GM19395 (cell line): Measurements from ENCODE around the gene RCAN1.
"Not testable (repeated sequence)": the region's sequence is repeated elsewhere in the genome, so short reads cannot be mapped to it uniquely, and the experiment has no call there.

Source experiments
- ATAC-seq: cut with Tn5 transposase; IDR thresholded peaks from one replicate; pipeline ENCODE4 v1.9.1; 2021; ENCODE audit warnings: mild to moderate bottlenecking, moderate library complexity; ENCODE audit not compliant: unreplicated experiment

Gene RCAN1

DNA sequence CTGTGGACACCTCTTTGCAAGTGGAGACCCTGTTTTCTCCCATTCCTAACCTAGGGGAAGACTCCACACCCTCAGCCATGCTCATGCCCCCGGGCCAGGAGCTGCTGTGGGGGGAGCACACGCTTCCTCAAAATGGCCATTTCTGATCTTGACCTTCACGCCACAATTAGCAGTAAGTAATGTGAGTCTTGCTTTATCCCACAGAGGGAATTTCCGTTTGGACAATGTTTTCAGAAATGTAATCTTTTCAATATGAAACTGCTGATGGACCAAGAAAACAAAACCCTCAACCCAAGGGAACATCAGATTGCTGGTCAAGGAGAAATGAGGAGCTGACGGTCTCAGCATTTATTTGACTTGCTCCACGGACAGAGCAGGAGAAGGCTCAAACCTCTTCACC is 94.6 kb downstream of the RCAN1 start:
- no peak for ATAC-seq

DNA sequence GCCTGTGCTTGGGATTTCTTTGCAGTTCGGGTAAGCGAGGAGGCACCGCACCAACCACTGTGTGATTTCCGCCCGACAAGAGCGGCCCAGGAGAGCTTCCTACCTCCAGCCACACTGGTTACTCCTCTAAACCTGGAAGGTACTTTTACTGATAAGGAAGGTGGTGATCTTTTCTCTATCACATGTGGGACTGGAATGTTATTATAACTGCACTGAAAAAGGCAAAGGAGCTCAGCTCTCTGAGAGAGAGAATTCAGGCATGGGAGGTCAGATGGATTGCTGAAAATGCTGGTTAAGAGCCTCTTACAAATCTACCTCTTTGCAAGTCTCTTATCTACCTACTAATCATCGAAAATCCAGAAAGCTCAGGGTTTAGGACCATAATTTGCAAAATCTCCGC is 95.2 kb downstream of the RCAN1 start:
- ATAC-seq: no peak

DNA sequence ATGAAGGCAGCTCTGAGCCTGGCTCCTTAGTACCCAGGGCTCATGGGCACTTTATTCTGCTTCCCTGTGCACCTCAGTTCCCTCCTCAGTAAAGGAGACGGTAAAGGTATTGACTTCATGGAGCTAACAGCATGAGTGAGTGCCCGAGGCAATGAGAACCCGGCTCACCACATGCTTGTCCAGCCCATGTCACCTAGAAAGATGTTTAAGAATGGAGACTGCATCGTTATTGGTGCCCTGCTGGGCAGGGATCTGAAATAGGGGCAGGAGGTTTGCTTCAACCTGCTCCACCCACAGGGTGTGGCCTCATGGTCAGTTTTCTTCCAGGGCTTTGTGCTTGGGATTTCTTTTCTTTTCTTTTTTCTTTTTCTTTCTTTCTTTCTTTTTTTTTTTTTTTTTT is 95.9 kb downstream of the RCAN1 start:
- ATAC-seq: no peak

DNA sequence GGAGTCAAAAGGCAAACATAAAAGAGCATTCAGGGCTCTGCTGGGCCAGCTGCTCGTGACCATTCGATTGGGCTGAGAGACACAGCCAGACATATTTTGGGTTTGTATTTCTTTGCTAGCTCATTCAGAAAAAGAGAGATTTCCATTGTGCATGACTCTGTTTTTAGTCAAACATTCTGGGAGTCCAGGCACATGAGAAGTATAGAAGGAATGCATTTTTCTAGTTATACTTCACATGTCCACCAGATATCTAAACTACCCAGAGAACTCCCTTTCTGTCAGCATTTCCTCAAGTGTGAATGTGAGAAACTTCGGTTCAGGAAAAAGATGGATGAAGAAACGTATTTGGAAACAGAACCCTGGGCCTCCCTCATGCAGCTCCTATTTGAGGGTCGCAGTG is 96.6 kb downstream of the RCAN1 start:
- no peak for ATAC-seq

DNA sequence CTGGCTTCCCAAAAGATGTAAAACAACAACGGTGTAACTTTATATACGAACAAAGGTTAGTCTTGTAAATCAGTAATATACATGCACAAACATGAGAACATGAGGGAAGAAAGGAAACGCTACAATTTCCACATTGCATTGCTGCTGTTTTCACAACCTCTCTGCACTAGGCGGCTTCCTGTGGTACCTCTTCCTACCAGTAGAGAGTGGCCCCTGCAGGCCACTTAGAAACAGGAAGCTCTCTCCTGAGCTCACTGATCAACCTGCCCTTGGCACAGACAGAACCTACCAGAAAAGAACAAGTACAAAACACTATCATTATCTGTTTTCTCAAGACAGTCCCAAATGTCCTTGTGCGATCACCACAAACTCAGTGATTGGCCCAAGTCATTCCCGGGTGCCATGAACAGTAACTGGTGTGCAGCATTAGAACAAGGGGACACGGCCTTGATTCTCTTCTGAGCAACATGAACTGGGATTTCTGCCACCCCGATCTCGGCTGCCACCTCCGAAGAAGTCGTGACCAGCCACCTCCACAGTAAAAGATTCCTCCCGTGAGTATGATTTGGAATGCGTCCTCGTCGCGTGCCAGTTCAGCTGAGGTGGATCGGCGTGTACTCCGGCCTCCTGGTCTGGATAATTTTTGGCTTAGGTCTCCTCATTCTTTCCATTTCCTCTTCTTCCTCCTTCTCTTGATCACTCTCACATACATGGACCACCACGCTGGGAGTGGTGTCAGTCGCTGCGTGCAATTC is 97.2 kb downstream of the RCAN1 start:
- ATAC-seq: no peak

DNA sequence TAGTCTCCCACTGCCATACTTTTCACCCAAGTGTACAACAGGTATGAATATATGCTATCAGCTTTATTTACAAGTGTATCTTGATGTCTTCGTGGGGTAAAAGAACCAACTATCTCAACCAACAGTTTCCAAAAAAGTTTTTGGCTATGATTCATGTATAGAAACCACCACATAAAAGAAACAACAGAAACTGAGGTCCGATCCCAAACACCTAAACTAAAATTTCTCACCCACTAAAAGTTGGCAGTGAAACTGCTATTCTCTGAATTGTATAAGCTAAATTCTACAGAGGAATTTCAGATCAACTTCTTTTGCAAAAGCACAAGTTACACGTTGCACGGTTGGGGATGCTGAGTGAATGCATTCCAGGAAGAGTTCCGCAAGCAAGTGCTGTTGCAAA is 97.9 kb downstream of the RCAN1 start:
- ATAC-seq: no peak

DNA sequence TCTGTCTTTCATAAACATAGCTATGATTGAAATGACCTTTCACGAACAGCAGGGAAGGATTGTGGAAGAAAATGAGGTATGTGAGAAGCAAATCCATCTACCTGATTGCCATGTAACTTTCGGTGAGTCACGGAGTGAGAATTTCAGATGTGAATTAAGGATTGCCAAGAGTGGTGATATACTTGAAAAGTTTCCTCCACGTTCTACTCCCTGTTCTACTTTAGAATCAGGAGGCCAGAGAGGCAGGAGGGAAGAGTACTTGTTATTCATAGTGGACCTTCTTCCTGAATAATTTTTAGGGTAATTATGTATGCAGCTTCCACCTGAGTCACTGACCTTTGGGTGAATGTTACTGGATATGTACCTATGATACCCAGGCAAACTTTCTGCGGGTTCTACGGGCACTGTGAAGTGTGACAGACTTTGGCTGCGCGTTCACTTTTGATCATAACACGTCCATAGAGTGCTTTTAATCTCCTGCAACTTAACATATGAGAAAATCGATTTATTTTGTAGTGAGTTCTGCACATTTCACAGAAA is 100.3 kb downstream of the RCAN1 start:
- ATAC-seq: no peak

DNA sequence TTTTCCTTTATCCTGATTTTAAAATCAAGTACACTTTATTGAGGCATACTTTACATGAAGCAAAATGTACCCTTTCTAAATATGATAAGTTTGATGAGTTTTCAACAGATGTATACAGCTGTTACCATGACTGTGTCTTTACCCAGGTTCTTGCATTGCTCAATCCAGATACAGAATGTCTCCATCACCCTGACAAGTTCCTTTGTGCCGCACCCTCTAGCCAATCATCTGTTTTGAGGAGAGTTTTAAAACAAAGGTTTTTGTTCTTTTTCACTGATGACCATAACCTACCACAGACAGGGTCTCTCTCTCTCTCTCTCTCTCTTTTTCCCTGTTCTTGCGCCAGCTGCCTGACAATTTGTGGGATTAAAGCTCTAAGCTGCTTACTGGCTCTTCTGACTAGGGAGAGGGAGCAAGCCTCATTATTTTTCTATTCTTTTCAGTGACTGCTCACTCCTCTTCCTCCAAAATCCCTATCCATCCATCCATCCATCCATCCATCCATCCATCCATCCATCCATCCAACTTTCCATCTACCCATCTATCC is 101.7 kb downstream of the RCAN1 start:
- no peak for ATAC-seq

DNA sequence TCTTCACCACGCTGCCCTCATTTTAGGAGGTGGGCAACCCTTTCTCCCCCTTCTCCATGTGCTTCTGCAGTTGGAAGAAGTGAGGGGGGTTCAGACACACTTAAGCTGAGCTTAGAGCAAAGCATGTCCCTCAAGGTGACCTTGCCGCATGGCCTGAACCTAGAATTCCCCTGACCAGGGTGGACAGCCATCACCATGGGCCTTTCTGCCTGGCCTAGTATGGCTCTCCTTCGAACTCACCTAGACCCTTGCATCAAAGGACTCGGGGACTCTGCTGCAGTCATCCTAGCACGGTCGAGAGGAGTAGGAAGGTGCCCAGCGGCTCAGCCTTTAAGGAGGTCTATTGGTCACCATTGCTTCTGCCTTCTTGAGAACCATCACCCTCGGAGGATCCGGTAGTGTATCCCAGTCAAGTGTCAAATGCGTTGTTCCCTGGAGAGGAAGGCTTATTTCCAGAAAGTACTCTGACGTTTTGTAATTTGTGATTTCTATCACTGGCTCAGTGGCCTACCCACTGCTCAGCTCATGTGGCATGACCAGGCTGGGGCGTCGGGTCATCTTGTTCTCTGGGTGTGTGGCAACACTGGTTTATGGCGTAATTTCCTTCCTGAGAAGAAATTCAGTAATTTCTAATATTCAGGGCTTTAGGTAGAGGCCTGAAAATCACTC is 103.0 kb downstream of the RCAN1 start, which contains the start of gene KCNE1:
KCNE1 (minus strand) TSS at position 424 of the 669 bp plus-strand sequence. CDS start 62,576 bp downstream, outside the sequence.
- ATAC-seq: no peak

DNA sequence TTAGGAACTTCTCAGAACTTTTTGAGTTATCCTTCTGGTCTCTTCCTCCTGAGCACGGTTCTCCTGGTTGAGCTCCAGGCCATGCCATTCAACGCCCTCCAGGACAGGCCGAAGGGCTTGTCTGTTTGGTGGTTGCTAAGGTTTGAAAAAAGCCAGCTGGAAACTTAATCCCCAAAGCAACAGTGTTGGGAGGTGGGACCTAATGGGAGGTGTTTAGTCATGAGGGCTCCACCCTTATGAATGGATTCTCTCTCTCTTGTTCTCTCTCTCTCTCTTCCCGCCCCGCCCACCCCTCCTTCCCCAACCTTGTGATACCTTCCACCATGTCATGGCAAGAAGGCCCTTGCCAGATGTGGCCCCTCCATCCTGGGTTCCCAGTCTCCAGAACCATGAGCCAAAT is 103.7 kb downstream of the RCAN1 start:
- ATAC-seq: no peak

DNA sequence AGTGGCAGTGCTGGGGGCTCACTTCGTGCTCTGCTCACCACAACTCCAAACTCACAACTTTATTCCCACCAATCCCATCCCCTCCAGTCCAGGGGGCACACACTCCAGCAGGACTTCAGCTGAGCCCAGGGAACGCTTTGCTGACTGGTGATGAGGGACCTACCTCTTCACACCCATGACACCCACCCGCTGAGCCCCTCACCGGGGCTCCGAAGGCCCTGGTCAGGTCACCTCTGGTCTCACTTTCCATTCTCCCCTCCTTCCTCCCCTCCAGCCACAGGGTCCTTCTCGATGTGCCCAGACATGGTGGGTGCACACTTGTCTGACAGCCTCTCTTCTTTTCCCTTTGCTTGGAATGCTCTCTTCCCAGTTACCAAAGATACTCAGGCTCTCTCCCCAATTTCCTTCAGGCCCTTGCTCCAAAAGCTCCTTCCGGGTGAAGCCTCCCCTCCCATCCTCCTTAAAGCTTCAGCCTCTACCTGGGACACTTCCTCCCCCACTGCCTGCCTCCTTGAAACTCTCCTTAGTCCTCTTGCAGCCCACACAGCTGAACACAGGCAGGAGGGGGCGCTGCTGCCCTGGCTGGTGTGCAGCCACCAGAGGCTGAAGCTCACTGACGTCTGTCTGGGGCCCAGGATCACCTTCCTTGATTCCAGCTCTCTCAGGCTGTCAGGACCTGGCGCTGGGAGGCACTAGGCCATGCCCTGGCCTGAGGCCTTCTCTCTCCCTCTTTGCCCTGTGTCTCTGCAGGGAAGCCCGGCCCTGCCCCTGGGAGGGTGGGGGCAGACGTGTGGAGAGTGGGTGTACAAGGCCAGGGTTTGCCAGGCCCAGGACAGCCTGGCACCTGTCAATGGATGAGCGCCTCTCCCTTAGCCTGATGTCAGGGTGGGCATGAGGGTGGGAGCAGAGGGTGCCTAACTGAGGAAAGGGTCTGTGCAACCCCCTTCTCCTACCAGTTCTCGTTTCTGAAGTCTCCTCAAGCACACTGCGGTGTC is 104.5 kb downstream of the RCAN1 start:
- no peak for ATAC-seq

DNA sequence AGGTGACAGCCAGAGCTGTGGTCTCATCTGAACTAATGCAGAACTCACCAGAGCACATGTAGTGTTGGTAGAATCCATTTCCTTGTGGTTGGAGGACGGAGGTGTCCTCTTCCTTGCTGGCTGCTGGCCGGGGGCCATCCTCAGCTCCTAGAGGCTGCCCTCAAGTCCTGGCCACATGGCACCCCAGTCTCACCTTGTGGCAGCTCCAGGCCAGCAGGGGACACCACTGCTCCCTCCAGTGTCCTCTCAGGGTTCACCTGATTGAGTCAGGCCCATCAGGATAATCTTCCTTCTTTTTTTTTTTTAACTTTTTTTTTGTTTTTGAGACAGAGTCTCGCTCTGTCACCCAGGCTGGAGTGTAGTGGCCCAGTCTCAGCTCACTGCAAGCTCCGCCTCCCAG is 105.8 kb downstream of the RCAN1 start:
- no peak for ATAC-seq

DNA sequence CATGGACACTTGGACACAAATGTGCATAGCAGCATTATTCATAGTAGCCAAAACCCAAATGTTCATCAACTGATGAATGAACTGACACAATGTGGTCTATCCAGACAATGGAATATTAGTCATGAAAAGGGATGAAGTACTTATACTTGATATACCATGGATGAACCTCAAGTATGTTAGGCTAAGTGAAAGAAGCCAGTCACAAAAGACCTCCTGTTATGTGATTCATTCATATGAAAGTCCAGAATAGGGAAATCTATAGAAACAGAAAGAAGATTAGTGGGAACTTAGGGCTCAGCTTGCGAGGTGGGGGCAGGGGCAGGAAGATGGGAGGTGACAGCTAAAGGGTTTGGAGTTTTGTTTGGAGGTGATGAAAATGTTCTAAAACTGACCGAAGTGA is 110.3 kb downstream of the RCAN1 start:
- no peak for ATAC-seq

DNA sequence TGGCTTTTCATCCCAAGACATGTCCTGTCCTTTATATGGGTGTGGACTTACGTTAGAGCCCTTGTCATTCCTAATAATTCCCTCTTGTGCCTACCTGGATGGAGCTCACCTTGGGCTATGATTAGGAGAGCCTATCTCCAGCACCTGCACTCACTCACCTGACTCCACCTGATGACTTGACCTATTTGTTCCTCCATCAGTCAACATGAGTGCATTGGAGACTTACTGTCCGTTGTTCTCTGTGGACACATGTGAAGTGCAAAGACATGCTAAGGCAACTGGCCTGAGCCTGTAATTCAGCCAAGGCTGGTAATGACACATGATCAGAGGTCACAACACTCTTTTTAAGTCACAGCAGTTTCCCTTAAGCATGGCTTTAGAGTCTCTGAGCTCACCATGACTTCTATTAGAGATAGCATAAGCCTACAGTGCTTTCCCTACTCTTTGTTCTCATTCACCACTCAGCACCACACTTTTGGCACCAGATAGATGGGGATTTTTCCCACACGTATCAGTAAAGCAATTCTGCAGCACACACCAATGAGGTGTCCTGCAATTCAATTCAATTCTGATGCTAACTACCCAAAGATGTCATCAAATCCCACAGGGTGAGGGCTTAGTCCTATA is 112.3 kb downstream of the RCAN1 start:
- no peak for ATAC-seq

DNA sequence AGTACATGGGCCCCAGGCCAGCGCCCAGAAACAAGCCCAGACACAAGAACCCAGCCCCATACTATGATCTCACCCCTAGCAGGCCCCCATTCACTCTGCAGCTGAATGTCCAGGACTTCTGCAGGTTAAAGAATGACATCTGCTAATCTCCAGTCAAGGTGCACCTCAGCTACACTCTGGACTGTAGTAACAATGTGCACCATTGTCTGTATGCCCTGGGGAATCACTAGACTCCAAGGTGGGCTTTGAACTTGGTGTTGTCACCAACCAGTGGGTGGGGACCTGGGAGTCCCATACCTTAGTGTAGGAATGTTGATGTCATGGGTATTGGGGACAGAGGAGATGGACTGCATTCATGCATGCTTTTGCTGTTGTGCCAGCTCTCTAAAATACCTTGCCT is 113.2 kb downstream of the RCAN1 start:
- ATAC-seq: no peak

DNA sequence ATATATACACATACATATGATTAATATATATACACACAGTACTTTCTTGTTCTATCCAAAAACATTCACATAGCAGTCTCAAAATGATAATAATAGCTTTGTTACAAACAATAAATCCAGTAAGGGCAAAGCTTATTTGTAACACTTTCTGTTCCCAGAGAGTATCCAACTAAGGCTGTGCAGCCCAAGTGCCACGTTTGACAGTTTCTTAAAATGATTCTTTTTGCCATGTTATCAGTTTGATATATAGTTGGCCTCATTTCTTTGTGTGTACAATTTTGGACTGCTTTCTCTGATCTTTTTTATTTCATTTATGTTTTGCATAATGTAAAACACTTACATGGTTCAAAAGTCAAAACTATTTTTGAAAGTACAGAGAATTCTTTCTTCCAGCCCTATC is 114.7 kb downstream of the RCAN1 start:
- no peak for ATAC-seq

DNA sequence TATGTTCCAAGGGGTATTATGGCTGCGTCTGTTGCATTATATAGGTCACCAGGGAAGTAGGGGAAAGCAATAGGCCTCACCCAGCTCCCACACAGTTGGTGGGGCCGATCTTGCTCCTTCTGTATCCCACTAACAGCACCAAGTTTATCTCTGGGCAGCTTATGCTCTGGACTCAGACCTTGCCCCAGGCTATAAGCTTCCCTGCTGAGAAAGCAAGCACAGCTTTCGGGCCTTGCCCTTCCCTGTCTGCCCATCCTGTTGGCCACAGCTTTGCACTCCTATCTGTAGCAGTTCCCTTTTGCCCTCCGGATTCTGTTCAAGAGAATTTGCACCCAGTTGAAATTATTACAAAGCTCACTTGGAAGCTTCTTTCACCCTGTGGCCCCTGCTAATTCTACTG is 115.8 kb downstream of the RCAN1 start:
- ATAC-seq: no peak

DNA sequence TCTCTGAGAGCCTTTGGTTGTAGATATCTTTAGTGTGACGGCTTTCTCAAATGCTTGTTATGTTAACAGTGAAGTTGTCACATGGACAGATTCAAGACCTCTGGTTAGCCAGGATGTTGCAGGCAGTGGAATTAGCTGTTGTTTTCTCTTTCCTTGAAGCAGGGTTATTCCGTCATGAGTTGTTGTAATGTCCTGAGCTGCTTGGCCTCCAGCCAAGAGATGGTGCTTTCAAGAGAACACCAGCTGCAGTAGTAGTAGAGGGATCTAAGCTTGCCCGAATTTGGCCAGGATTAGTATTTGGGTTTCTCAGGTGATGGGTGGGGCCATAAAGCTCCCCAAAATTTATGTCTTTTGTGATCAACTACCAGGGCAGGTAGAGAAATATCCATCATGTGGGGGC is 116.3 kb downstream of the RCAN1 start:
- no peak for ATAC-seq

DNA sequence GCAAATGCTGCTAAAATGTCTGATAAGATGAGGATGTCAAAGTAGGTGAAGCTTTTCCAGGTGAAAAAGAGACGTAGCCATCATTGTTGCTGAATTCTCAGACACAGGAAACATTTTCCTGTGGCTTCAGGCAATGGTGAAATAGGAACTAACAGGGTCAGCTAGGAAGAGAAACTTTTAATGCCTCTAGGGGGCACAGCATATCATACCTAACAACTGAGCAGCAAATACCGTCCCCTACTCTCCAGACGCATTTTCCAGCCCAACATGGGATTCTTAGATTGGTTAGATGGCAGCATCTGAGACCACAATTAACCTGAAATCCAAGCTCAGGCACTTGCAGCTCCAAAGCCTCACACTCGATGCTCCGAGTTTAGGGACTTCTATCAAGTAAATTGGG is 131.1 kb downstream of the RCAN1 start:
- ATAC-seq: not testable (repeated sequence)

DNA sequence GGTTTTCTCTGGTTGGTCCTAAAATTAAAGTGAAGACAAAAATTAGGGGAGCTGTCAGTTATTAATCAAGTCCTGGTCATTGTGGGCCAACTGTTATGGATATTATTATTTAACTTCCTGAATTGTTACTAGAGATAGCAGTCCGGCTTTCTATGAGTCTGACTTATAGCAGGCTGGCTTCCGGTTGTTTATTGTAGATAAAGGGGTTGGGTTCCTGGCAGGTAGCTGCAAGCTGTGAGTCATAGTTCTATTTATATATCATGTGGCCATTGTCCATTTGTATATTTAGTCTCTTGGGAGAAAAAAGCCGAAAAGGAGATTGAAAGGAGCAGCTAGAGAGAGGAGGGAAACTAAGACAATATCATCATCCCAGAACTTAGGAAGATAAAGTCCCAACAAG is 131.5 kb downstream of the RCAN1 start:
- ATAC-seq: not testable (repeated sequence)
